GM12801 (cell line): ENCODE results near the gene MAN1A1.

Experiments
- TF ChIP-seq, protein P1 (sequence below): IDR thresholded peaks from one replicate; pipeline ENCODE4 v1.5.1; 2011; ENCODE audit warnings: control low read depth; ENCODE audit not compliant: insufficient read length; ENCODE audit errors: extremely low read depth

MAN1A1 gene

DNA sequence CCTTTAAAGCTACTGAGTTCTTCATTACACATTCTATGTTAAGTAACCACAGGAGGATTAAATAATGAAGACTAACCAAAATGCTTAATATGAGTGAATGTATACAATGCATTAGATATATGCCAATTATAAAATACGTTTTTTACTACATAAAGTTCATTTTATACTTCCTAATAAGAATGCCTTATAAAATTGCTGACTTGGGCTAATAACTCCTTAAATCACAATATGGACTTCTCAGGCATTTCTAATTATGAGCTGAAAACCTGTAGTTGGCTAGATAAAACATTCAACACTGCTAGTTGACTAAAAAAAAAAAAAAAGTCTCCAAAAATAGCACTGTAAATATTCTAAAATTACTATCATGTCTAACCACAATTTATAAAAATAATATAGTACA lies 11.8 kb downstream of the MAN1A1 start:
- TF ChIP-seq, protein P1, sequence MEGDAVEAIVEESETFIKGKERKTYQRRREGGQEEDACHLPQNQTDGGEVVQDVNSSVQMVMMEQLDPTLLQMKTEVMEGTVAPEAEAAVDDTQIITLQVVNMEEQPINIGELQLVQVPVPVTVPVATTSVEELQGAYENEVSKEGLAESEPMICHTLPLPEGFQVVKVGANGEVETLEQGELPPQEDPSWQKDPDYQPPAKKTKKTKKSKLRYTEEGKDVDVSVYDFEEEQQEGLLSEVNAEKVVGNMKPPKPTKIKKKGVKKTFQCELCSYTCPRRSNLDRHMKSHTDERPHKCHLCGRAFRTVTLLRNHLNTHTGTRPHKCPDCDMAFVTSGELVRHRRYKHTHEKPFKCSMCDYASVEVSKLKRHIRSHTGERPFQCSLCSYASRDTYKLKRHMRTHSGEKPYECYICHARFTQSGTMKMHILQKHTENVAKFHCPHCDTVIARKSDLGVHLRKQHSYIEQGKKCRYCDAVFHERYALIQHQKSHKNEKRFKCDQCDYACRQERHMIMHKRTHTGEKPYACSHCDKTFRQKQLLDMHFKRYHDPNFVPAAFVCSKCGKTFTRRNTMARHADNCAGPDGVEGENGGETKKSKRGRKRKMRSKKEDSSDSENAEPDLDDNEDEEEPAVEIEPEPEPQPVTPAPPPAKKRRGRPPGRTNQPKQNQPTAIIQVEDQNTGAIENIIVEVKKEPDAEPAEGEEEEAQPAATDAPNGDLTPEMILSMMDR, result no peak

DNA sequence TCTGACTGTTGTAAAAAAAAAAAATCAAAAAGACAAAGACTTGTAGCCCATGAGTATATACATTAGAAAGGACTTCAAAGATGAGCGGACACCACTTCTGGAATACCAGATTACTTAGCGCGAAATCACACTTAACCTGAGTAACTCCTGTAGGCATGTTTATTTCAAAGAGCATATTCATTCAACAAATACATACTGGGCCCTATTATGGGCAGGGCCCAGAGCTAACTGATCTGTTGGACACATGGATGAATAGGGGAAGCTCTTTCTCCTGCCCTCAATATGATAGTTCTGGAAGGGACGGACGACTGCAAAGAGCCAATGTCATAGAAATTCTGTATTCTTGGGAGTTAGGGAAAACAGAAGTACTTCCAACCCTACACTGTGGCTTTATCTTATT lies 12.3 kb downstream of the MAN1A1 start:
- TF ChIP-seq, protein P1, result no peak

DNA sequence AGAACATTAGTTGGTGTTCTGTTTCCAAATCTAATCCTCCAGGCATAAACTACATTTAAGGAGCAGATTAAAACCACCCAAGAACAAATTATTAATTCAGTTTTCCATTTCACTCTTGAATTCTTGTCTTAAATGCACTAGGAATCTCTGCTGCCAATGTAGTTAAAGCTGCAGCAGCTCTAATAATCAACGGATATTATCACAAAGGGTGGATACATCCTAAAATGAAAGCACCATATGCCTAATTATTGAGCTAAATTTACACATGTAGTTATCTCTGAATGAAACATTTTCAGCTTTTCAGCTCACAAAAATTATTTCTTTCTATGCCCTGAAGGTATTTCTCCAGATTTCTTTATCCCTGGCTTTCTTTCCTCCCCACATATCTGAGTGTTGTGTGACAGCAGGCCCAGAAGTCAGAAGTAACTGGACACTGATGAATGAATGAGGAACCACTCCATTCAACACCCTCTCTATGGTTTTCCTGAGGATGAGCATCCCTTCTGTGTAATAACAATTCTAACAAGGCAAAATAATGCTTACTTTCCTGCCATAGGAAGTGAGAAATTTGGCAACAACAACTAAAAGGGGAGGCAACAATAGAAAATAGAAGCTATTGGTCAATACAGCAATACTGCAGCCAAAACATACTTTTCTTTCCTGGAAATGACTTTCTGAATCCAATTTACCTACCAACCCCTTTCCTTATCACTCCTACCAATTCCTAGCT lies 14.9 kb downstream of the MAN1A1 start:
- TF ChIP-seq, protein P1, result no peak

DNA sequence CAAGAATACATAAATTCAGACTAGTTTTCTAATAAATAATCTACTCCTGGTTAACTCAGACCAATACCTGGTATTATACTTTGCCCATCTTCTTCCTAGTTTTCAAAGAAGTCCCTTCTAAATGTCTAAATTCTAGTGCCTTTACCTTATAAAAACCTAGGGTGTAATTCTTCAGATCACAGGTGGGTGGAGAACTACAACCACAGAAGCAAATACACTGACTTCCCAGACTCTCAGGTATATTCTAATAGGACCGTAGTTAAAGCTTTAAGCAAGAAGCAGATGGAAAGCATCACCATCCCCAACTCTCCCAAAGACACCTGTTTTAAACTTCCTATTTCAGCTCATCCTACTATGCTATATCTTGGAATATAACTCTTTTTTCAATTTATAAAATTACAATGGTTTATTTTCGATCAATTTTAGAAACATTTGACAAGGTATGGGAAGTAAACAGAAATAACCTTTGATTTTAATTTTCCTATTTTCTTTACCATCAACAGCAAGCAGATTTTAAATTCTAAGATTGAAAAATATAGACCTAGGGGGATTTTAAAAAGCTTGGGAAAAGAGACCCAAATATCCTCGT lies 15.8 kb downstream of the MAN1A1 start:
- TF ChIP-seq, protein P1, result no peak

- TF ChIP-seq, protein P1, result no peak
Measured at GRCh38 chr6:119333063-119333609, 16.4 kb downstream of the MAN1A1 start.

- TF ChIP-seq, protein P1, result no peak
Measured at GRCh38 chr6:119331663-119332286, 17.8 kb downstream of the MAN1A1 start.

- TF ChIP-seq, protein P1, result no peak
Measured at GRCh38 chr6:119330520-119331113, 18.9 kb downstream of the MAN1A1 start.
